ENCODE results near the gene COL26A1. TPM values are rescaled to one million over a fixed set of nuclear protein-coding genes. Genes with fewer than 3 reads are reported as not detected.

Gene COL26A1
- total RNA-seq, 1 experiment from 2014 or later = 0.43 TPM

GRCh38 chr7:101517304-101517703 is 154.6 kb downstream of the COL26A1 start:
- TF ChIP-seq EZH2 (IDR thresholded peaks at IDR 0.05; ENCODE audit: borderline replicate concordance, low read depth, low read length, poor library complexity, severe bottlenecking) = no peak
- H3K4me1 ChIP-seq (ENCODE audit: insufficient read depth, low read length, poor library complexity, severe bottlenecking) = no peaks in the 10 kb centered on the region
- peaks cover 3% of the 10 kb centered on the region for H3K27me3 ChIP-seq (replicated peaks; ENCODE audit: insufficient read depth, low read depth, low read length, poor library complexity)
- CTCF ChIA-PET = interaction anchor here (0.6 to 0.8 kb wide), 3 partner anchors 9 to 25 kb away, joined by 3 to 10 read pairs (median 6); no protein-coding TSS in a partner anchor
- POLR2A ChIA-PET (ENCODE audit: low non-redundant PET) = no interaction called here
- DNase-seq (ENCODE audit: low spot score) = no peak
- BruUV-seq (replicated peaks) = no TSS peak
- no peaks in the 10 kb centered on the region for H3K9me3 ChIP-seq (ENCODE audit: low read depth, low read length, poor library complexity, severe bottlenecking)
- H3K27ac ChIP-seq (ENCODE audit: low read depth, low read length, poor library complexity, severe bottlenecking) = no peak overlapping the region
- H3K36me3 ChIP-seq (ENCODE audit: insufficient read depth, low read length, poor library complexity, severe bottlenecking) = no peaks in the 10 kb centered on the region
- intact Hi-C loops (cut with micrococcal nuclease; ENCODE audit: unreplicated experiment) = no loop called here
- H3K4me3 ChIP-seq (ENCODE audit: low read depth, low read length, poor library complexity, severe bottlenecking) = no peak overlapping the region

GRCh38 chr7:101518336-101518735 is 155.7 kb downstream of the COL26A1 start:
- Histone ChIP-seq H3K27ac (ENCODE audit: low read depth, low read length, poor library complexity, severe bottlenecking) (no peak overlapping the region), H3K4me3 (ENCODE audit: low read depth, low read length, poor library complexity, severe bottlenecking) (no peak overlapping the region), H3K9me3 (ENCODE audit: low read depth, low read length, poor library complexity, severe bottlenecking) (no peaks in the 10 kb centered on the region), H3K27me3 (replicated peaks; ENCODE audit: insufficient read depth, low read depth, low read length, poor library complexity) (peaks cover 9% of the 10 kb centered on the region), H3K36me3 (ENCODE audit: insufficient read depth, low read length, poor library complexity, severe bottlenecking) (no peaks in the 10 kb centered on the region), H3K4me1 (ENCODE audit: insufficient read depth, low read length, poor library complexity, severe bottlenecking) (no peaks in the 10 kb centered on the region)
- ChIA-PET CTCF (no interaction called here), POLR2A (ENCODE audit: low non-redundant PET) (no interaction called here)
- BruUV-seq (replicated peaks) = no TSS peak
- TF ChIP-seq CTCF (conservative IDR thresholded peaks at IDR 0.05; ENCODE audit: low read depth, low read length) (no peak), EZH2 (IDR thresholded peaks at IDR 0.05; ENCODE audit: borderline replicate concordance, low read depth, low read length, poor library complexity, severe bottlenecking) (no peak)
- intact Hi-C loops (cut with micrococcal nuclease; ENCODE audit: unreplicated experiment) = no loop called here
- no peak for DNase-seq (ENCODE audit: low spot score)

GRCh38 chr7:101519324-101520023 is 156.8 kb downstream of the COL26A1 start:
- ChIA-PET POLR2A (ENCODE audit: low non-redundant PET) (no interaction called here), CTCF (interaction anchor here (1.2 kb wide), 1 partner anchor 21 kb away, joined by 3 read pairs; no protein-coding TSS in a partner anchor)
- Histone ChIP-seq H3K27ac (ENCODE audit: low read depth, low read length, poor library complexity, severe bottlenecking) (no peak overlapping the region), H3K36me3 (ENCODE audit: insufficient read depth, low read length, poor library complexity, severe bottlenecking) (no peaks in the 10 kb centered on the region), H3K27me3 (replicated peaks; ENCODE audit: insufficient read depth, low read depth, low read length, poor library complexity) (peaks cover 9% of the 10 kb centered on the region), H3K4me1 (ENCODE audit: insufficient read depth, low read length, poor library complexity, severe bottlenecking) (no peaks in the 10 kb centered on the region), H3K9me3 (ENCODE audit: low read depth, low read length, poor library complexity, severe bottlenecking) (no peaks in the 10 kb centered on the region), H3K4me3 (ENCODE audit: low read depth, low read length, poor library complexity, severe bottlenecking) (no peak overlapping the region)
- TF ChIP-seq EZH2 (IDR thresholded peaks at IDR 0.05; ENCODE audit: borderline replicate concordance, low read depth, low read length, poor library complexity, severe bottlenecking) (no peak), CTCF (conservative IDR thresholded peaks at IDR 0.05; ENCODE audit: low read depth, low read length) (no peak)
- DNase-seq (ENCODE audit: low spot score) = no peak
- intact Hi-C loops (cut with micrococcal nuclease; ENCODE audit: unreplicated experiment) = no loop called here
- no TSS peak for BruUV-seq (replicated peaks)

All from A673 (cell line).